WTC11 (cell line): ENCODE results near the gene STARD5.

Source experiments
- ATF2 ChIP-seq: sonication (generic); formaldehyde crosslinking; IDR thresholded peaks from 2 replicates; pipeline ENCODE4 v1.8.1; 2022; ENCODE audit warnings: low read depth, missing genetic modification reagents, borderline replicate concordance
- CREB1 ChIP-seq: sonication (generic); formaldehyde crosslinking; IDR thresholded peaks from 2 replicates; pipeline ENCODE4 v1.8.0; 2023; ENCODE audit warnings: mild to moderate bottlenecking, missing genetic modification reagents
- CTCF ChIP-seq: fragments of 200-600 bp; IDR thresholded peaks from 2 replicates; pipeline ENCODE4 v1.8.0; 2022; ENCODE audit warnings: antibody characterized with exemption
- E2F1 ChIP-seq: sonication (generic); formaldehyde crosslinking; IDR thresholded peaks from 2 replicates; pipeline ENCODE4 v1.8.0; 2022; ENCODE audit warnings: mild to moderate bottlenecking, missing genetic modification reagents
- JUN ChIP-seq: sonication (generic); formaldehyde crosslinking; IDR thresholded peaks from 2 replicates; pipeline ENCODE4 v1.8.0; 2023; ENCODE audit warnings: mild to moderate bottlenecking, missing genetic modification reagents
- MAX ChIP-seq: sonication (generic); formaldehyde crosslinking; IDR thresholded peaks from 2 replicates; pipeline ENCODE4 v1.8.0; 2022; ENCODE audit warnings: mild to moderate bottlenecking, missing genetic modification reagents
- PREB ChIP-seq: sonication (generic); formaldehyde crosslinking; IDR thresholded peaks from 2 replicates; pipeline ENCODE4 v1.8.1; 2022; ENCODE audit warnings: mild to moderate bottlenecking, missing genetic modification reagents, moderate library complexity, borderline replicate concordance
- TP53 ChIP-seq: sonication (generic); formaldehyde crosslinking; IDR thresholded peaks from 2 replicates; pipeline ENCODE4 v1.8.1; 2023; ENCODE audit warnings: mild to moderate bottlenecking, missing genetic modification reagents
- USF1 ChIP-seq: sonication (generic); formaldehyde crosslinking; IDR thresholded peaks from 2 replicates; pipeline ENCODE4 v1.8.0; 2022; ENCODE audit warnings: mild to moderate bottlenecking, missing genetic modification reagents
- USF2 ChIP-seq: sonication (generic); formaldehyde crosslinking; IDR thresholded peaks from 2 replicates; pipeline ENCODE4 v1.8.1; 2023; ENCODE audit warnings: mild to moderate bottlenecking, missing genetic modification reagents, moderate library complexity

GRCh38 chr15:81289910-81290309, 34.0 kb downstream of the STARD5 start:
- TF ChIP-seq USF2 (CRISPR knock-in tag) (no peak), USF1 (CRISPR knock-in tag) (no peak), CREB1 (CRISPR knock-in tag) (no peak), CTCF (no peak), JUN (CRISPR knock-in tag) (no peak), MAX (no peak), E2F1 (CRISPR knock-in tag) (no peak), PREB (no peak), TP53 (no peak), ATF2 (no peak)
